ENCODE data around the gene TANK.
A peak's percentile ranks its signal among the peaks of the same experiment; 100 is the strongest.
"Not testable (repeated sequence)": the region's sequence is repeated elsewhere in the genome, so short reads cannot be mapped to it uniquely, and the experiment has no call there.

TANK gene

GRCh38 chr2:161132384-161132783, 27.8 kb upstream of the TANK start:
- not testable (repeated sequence) for DNase-seq (ENCODE audit: low read depth in 2 of 2, low spot score in 1 of 2)

DNA sequence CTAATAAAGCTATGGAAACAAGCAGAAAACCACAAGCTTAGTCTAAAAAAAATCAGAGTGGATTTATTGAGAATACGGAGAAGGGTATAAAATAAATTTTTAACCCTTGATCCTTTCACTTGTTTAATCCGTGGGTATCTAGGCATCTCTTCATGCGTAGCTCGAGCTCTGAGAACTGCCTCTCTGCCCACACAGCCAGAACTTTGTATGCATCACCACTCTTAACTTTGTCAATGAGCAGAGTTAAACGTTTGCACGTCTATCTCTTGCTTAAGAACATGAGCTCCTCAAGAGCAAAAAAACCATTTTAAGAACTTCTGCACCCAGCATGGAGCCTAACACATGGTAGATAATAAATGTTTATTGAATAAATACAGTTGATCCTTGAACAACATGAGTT, 26.9 kb upstream of the TANK start:
- DNase-seq (ENCODE audit: low read depth in 2 of 2, low spot score in 1 of 2) = no peak

DNA sequence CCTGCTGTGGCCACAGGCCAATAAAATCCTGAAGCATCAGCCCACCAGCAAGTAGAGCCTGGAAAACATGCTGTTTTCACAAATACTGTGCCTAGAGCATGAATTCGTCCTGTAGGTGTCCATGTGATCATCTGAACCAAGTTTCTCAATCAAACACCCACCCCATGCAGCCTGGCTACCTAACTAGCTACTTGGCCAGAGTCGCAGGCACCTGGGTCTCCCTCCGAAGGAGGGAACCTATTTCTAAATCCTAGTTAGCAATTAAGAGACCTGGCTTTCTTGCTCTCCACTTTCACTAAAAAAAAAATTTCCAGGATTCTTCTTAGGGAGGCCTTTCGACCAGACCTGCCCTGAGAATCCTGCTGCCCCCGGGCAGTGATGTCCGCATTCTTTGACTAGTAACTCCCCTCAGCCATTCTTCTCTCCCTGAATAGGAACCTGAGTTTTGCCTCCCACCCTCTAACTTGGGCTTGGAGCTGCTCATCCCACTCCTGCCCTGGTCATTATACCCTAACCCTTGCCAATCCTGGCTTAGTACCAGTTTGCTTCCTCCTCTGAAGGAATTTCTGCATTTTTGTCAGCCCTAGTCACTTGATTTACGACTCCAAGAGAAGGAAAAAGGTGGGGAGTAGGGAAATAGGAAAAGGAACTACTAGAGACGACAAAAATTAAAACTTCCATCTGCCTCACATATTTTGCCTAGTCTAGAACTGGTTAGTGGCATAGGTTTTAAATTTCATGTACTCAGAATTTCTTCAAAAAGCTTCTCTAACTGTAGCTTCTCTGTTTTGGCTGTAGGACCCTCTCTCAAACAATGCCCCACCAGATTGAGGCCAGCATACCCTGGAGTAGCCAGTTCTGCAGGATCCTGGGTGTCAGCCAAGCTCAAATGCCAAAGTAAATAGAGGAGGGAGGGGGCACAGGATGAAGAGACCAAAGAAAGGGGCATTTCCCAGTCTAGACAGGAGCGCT, 25.4 kb upstream of the TANK start:
- DNase-seq (ENCODE audit: low read depth in 2 of 2, low spot score in 1 of 2) = no peak

GRCh38 chr2:161135951-161136593, 24.2 kb upstream of the TANK start:
- no peak for DNase-seq (ENCODE audit: low read depth in 2 of 2, low spot score in 1 of 2)

DNA sequence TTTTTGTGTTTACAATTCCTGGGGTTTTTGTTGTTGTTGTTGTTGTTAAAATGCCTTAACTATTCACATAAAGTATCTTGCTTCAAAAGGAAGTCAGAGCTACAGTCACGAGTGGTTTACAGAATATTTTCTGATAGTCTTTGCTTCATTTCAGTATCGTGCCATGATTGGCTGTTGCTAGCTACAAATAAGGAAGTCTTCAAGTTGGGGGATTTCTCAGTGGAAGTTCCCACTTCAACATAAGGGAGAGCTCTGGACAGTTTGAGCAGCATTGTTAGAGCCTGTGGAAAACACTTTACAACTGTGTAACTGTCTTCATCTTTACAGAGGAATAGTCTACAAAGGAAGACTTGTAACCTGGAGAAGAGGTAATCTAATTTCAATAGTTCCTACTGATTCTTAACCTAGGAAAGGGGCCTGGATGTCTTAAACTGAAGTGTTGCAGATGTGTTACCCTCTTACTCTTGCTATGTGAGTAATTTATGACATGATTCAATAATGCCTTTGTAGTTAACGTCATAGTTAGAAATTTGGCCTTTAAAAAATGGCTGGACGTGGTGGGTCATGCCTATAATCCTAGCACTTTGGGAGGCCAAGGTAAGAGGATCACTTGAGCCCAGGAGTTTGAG, 23.4 kb upstream of the TANK start:
- DNase-seq (ENCODE audit: low read depth in 2 of 2, low spot score in 1 of 2) = peak in 1 of 2 donors; percentile 14

GRCh38 chr2:161138429-161138828, 21.8 kb upstream of the TANK start:
- no peak for DNase-seq (ENCODE audit: low read depth in 2 of 2, low spot score in 1 of 2)

DNA sequence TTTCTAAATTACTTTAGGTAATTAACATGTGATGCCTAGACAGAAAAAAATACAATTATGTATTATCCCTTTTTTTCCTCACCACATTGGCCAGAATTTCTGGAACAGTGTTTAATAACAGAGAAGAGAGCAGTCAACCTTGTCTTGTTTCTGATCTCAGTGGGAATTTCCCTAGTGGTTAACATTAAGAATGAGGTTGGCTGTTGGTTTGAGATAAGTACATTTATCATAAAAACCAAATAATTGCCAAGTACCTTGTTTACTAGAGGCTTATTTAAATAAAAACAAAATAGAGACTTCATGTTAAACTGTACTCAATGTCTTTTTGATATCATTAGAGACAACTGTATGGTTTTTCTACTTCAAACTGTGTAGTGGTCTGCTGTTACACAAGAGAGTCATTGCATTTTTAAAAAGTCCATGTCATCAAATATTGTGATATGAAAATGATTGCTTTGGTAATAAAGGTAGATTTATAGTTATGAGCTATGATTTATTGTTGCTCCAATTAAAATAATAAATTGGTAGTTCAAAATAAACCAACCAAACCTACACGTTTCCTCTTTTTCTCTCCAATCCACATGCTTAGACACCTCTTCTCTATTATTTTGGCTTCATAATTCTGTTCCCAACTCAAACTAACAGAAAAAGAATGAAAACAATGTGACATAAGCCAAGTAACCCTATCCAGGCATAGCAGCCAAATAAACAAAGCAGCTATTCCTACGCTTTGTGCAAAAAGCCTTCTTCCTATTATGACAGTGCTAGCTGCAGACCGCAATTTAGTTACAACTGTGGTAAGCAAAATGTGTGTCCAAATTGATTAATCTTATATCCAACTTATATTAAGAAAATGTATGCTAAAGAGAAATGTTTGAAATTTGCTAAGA, 20.9 kb upstream of the TANK start:
- no peak for DNase-seq (ENCODE audit: low read depth in 2 of 2, low spot score in 1 of 2)

DNA sequence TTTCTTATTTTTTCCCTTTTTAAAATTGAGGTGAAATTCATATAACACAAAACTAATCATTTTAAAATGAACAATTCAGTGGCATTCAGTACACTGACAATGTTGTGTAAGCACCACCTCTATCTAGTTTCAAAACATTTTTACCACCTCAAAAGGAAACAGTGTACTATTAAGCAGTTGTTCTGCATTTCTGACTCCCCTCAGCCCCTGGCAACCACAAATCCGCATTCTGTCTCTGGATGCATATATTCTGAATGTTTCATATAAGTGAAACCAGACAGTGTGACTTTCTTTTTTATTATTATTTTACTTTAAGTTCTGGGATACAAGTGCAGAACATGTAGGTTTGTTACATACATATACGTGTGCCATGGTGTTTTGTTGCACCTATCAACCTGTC, 19.2 kb upstream of the TANK start:
- DNase-seq (ENCODE audit: low read depth in 2 of 2, low spot score in 1 of 2) = no peak

DNA sequence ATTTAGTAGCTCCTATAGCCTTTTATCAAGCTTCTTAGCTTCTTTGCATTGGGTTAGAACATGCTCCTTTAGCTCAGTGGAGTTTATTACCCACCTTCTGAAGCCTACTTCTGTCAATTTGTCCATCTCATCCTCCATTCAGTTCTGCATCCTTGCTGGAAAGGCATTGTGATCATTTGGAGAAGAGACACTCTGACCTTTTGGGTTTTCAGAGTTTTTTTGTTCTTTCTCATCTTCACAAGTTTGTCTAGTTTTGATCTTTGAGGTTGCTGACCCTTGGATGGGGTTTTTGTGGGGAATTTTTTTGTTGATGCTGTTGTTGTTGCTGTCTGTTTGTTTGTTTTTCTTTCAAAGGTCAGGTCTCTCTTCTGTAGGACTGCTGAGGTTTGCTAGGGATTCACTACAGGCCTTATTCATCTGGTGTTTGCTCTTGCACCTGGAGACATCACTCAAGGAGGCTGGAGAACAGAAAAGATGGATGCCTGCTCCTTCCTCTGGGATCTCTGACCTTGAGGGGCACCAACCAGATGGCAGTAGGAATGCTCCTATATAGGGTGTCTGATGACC, 13.9 kb upstream of the TANK start:
- no peak for DNase-seq (ENCODE audit: low read depth in 2 of 2, low spot score in 1 of 2)

DNA sequence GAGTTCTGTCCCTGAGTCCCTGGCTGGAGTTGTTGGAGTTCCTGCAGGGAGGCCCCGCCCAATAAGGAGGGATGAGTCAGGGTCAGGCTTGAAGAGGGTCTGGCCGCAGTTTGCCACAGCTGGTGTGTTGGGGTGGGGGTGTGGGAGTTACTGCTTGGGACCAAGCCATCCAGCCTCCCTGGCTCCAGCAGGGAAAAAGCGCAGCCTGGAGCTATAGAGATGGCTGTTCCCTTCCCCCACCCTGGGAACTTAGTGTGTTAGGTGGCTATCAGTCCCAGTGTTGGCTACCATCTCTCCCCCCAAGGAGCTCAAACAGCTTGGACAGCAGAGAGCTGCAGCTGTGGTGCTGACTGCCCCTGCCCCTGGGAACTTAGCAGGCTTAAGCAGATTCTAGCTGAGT, 13.2 kb upstream of the TANK start:
- no peak for DNase-seq (ENCODE audit: low read depth in 2 of 2, low spot score in 1 of 2)

GRCh38 chr2:161147856-161148255, 12.4 kb upstream of the TANK start:
- DNase-seq (ENCODE audit: low read depth in 2 of 2, low spot score in 1 of 2) = no peak

DNA sequence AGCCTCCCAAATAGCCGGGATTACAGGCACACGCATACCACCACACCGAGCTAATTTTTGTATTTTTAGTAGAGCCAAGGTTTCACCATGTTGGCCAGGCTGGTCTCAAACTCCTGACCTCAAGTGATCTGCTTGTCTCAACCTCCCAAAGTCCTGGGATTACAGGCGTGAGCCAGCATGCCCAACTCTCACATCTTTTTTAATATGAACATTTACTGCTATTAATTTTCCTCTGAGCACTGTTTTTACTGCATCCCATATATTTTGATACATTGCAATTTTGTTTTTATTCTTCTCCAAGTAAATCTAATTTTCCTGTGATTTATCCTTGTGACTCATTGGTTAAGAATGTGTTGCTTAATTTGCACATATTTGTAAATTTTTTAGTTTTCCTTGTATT, 9.5 kb upstream of the TANK start:
- DNase-seq (ENCODE audit: low read depth in 2 of 2, low spot score in 1 of 2) = no peak

- no peak for DNase-seq (ENCODE audit: low read depth in 2 of 2, low spot score in 1 of 2)
These were observed 7.9 kb upstream of the TANK start for GRCh38 chr2:161152302-161152701.

DNA sequence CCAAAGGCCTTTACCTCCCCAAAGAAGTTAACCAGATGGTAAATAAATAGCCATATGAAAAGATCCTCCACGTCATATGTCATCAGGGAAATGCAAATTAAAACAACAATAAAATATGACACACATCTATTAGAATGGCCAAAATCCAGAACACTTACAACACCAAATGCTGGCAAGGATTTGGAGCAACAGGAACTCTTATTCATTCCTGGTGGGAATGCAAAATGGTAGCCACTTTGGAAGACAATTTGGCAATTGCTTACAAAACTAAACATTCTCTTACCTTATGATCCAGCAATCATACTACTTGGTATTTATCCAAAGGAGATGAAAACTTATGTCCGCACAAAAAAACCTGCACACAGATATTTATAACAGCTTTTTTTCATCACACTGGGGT, 1.3 kb upstream of the TANK start:
- no peak for DNase-seq (ENCODE audit: low read depth in 2 of 2, low spot score in 1 of 2)

DNA sequence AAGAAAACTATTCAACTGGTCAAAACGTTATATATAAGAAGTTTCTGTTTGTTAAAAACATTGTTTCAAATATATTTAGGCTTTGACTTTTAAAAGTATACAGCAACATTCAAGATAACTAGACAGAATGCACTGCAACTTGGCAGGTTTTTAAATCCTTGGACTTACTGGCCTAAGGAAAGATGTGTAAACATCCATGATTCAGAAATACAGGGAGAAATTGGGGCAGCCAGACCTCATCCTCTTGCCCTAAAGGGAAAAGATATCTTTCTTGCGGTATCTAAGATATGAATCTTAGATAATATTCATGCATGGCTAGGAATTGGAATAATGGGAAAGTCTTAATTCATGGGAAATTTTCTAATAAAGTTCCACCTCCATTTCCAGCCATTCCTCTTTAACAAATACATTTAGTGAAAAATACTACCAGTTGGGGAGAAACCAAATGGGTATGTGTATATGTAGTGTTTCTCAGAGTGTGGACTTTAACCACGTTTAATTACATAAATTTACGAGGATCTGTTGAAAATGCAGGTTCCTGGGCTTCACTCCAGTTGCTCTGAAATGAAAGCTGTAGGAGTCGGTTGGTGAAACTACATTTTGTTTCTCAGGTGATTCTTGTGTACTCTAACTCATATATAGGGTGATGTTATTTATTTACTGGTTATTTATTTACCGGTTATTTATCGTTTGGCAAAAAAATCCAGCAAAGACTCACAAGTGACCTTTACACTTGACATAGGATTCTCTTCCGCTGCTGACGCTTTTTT, 587 bp upstream of the TANK start:
- DNase-seq (ENCODE audit: low read depth in 2 of 2, low spot score in 1 of 2) = no peak

GRCh38 chr2:161161074-161161706, 962 bp downstream of the TANK start:
- peak in 1 of 2 donors; percentile 15 for DNase-seq (ENCODE audit: low read depth in 2 of 2, low spot score in 1 of 2)

DNA sequence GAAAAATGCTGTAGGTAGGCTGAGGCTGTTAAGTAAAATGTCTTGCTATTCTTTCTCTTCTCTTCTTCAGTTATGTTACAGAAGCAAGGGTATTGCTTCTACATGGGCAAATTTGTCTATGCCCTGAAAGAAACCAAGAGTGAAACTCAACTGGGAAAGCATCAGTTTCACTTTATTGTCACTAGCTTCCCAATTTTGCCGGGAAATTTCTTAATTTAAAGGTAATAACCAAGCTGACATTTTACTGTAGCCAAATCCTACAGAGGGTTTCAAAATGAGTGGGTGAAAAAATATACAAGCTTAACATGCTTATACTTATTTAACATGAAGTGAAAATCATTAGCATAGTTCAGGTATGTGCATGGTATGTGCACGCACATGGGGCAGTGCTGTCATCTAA, 3.2 kb downstream of the TANK start:
- DNase-seq (ENCODE audit: low read depth in 2 of 2, low spot score in 1 of 2) = no peak

- DNase-seq (ENCODE audit: low read depth in 2 of 2, low spot score in 1 of 2) = no peak
These were observed 3.9 kb downstream of the TANK start for GRCh38 chr2:161164161-161164560.

GRCh38 chr2:161165266-161165665, 5.0 kb downstream of the TANK start:
- no peak for DNase-seq (ENCODE audit: low read depth in 2 of 2, low spot score in 1 of 2)

Measured in stimulated activated CD8-positive, alpha-beta memory T cell treated with anti-CD3 and anti-CD28 coated beads, Interleukin-4, amount 100 ng/mL, for 1 hour (primary cell).